HG03378 (cell line): ENCODE results near the gene KRT74.
"Not testable (repeated sequence)": the region's sequence is repeated elsewhere in the genome, so short reads cannot be mapped to it uniquely, and the experiment has no call there.

Experiments
- ATAC-seq: cut with Tn5 transposase; IDR thresholded peaks from one replicate; pipeline ENCODE4 v1.9.1; 2021; ENCODE audit warnings: mild to moderate bottlenecking, moderate library complexity; ENCODE audit not compliant: unreplicated experiment

KRT74 gene

DNA sequence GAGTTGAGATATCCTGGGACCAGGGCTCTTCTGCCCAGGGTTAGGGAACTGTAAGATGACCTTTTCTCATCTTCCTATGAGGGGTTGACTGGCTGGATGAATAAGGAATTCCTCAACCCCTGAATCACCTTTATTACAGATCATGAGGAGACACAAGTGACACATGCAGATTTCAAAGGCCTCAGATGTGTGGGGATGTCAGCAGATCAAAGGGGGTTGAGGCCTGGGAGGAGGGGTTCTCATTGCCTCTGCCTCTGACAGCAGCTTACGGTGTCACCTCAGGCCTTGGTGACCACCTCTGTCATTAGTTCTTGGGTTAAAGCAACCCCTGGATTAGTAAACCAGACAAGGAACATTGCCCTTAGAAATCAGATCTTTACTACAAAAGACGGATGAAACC, 29.7 kb upstream of the KRT74 start:
- ATAC-seq: no peak

DNA sequence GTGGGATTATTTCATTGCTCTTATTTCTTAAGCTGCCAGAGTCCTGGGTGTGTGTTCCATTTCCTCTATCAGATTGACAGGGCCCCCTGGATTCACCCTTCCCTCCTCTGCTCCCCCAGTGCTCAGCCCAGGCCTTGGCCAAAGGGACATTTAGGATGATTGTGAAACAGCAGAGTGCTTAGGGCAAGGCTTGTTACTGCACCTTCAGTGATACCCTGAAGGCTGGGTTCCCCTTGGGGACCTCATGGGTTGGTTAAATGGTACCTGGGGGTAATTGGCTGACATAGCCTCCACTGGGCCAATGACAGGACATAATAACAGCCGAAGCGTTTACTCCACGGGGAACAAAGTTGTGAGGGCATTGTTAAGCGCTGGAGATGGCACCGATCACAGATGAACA, 28.9 kb upstream of the KRT74 start:
- no peak for ATAC-seq

DNA sequence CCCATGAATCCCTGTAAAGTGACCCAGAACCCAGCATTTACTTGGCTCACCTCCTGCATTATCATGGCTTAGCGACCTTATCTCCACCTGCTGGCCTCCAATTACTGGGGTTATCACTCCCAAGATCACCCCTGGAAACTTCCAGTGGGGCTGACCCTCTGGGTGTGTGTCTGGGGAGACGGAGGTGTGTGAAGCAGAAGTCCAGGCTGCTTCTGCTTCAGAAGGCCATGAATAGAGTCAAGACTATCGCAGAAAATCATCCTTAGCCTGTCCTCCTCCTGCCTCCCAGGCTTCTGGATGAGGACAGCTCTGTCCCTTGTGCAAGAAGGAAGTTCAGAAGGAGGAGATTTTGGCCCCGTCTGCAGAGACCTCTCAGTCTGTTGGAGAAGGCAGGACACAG, 28.0 kb upstream of the KRT74 start:
- ATAC-seq: no peak

DNA sequence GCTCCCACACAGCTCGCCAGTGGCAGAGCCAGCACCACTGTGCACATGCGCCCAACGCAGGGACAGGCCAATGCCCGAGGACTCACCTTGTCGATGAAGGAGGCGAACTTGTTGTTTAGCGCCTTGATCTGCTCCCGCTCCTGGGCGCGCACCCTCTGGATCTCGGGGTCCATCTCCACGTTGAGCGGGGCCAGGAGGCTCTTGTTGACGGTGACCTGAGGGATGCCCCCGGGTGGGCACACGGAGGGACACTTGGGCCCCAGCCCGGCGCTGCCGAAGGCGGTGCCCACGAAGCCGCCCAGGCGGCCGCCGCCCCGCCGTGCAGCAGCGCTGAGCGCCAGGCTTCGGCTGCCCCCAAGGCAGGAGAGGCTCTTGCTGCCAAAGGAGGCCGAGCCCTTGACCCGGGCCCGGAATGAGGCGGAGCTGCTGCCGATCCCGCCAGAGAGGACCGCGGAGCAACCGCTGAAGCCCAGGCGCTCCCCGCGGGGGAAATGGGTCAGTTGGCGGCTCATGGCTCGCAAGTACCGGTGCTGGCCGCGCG, 27.4 kb upstream of the KRT74 start, which contains the start of gene KRT72:
Gene KRT72, minus strand, starts transcription at position 523 of the 541 bp plus-strand sequence. Its CDS starts 11 bp downstream, at position 512.
- ATAC-seq: no peak

DNA sequence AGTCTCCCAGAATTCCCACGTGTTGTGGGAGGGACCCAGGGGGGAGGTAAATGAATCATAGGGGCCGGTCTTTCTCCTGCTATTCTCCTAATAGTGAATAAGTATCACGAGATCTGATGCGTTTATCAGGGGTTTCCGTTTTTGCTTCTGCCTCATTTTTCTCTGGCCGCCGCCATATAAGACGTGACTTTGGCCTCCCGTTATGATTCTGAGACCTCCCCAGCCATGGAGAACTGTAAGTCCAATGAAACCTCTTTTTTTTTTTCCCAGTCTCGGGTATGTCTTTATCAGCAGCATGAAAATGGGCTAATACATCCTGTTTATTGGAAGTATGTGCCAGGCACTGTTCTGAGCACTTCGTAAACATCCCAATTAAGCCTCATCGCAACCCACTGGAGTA, 26.8 kb upstream of the KRT74 start:
- ATAC-seq: no peak

DNA sequence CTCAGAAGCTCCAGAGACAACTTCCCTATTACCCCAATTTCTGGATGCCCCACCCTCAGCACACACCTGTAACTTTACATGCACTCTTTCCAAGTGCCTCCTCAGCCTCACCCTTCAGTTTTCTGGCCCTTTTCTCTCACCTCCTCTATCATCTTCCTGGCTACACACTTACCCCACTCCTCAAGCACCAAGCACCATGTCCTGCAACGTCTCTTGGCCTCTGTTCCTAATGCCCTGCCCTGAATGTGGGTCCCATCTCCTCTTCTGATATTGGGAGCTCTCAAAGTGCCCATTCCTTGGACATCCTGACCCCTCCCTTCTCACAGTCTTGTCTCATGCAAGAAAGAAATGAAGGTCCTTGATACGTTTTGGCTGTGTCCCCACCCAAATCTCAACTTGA, 26.4 kb upstream of the KRT74 start:
- no peak for ATAC-seq

DNA sequence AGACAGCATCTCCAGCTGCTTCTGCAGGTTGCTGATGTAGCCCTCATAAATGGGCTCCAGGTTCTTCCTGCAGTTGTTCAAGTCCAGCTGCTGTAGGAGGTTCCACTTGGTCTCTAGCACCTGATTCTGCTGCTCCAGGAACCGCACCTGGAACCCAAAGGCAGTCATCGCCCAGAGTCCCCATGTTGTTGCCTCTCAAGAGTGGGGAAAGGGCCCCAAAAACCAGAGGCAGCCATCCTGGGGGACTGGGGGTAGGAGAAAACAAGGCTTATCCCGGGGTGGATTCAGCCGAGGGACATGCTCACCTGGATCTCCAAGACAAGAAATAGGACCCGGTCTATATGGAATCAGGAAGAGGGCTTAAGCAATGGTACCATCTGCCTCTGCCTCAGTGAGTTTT, 25.3 kb upstream of the KRT74 start:
- ATAC-seq: no peak

DNA sequence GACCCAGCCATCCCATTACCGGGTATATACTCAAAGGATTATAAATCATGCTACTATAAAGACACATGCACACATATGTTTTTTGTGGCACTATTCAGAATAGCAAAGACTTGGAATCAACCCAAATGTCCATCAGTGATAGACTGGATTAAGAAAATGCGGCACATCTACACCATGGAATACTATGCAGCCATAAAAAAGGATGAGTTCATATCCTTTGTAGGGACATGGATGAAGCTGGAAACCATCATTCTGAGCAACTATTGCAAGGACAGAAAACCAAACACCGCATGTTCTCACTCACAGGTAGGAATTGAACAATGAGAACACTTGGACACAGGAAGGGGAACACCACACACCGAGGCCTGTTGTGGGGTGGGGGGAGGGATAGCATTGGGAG, 20.6 kb upstream of the KRT74 start:
- not testable (repeated sequence) for ATAC-seq

DNA sequence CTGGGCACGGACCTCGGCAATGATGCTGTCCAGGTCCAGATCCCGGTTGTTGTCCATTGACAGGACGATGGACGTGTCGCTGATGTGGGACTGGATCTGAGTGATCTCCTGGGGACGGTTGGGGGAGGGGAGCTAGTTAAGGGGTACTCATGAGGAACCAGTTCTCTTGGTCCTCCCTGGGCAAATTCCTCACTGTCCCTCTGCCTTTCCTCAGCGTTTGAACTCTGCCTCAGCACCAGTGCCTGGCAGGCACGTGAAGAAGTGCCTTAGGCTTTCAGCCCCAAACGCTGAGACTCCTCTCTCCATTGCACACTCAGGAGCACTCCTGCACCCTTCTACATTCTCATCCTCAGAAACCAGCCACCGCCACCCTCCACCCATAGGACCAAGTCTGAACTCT, 17.9 kb upstream of the KRT74 start:
- no peak for ATAC-seq

DNA sequence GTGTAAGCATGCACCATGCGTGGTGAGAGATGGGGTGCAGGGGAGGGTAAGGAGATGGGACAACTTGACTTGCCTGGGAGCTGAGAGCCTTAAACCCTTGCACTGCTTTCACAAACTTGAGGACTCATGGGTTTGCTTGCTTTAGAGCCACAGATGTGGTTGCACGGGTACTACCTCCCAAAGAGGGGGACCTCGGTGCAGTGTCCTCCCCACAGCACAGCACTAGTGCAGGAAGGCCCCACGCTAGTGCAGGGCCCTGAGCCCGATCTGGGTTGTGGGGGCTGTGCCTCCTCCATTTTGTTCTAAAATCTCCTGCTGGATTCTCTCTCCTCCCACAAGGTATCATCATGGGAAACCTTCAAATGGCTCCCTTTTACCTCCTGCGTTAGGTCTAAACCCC, 16.4 kb upstream of the KRT74 start:
- no peak for ATAC-seq

DNA sequence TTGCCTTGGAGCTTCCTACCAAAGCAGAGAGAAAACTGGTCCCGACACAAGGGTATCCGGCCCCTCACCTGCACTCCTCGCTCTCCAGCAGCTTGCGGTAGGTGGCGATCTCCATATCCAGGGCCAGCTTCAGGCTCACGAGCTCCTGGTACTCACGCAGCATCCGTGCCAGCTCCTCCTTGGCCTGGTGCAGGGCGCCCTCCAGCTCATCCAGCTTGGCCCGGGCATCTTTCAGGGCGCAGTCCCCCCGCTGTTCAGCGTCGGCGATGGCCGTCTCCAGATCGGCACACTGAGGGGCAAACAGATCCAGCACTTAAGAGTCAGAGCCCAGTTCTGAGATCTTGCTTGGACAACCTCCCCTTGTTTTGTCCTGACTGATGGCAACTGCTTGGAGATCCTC, 13.9 kb upstream of the KRT74 start:
- ATAC-seq: no peak

DNA sequence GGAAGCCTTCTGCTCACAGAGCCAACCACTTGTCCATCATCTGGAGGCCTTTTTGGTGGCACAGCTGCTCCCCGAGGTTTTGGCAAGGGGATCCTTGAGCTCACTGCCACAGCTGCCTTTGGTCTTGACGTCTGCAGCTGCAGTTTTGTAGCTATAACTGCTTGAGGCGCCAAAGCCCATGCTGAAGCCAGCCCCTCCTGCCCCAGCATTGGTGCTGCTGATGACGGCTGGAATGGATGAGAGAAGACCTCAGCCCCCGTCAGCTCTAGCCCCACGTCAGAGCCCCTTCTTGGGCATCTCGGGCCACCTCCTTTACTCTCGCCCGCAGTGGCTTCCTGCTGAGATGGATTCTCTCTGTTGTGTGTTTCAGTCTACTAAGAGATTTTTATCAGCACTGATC, 12.3 kb upstream of the KRT74 start:
- no peak for ATAC-seq

DNA sequence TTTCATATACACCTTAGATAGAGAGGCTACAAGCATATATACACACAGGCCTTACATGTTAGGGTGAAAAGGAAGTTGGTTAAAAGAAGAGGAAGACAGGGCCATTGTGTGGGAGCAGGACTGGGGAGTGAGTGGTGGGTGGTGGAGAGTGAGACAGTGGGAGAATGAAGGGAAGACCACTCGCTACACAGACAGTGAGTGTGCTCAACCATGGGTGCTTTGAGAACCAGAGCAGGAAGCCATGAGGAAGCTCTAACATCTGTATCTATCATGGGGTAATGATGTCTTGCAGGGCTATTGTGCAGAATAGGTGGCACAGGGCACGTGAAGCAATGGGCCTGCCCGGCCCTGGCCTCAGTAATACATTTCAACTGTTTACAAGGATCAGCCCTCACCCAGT, 11.4 kb upstream of the KRT74 start:
- no peak for ATAC-seq

DNA sequence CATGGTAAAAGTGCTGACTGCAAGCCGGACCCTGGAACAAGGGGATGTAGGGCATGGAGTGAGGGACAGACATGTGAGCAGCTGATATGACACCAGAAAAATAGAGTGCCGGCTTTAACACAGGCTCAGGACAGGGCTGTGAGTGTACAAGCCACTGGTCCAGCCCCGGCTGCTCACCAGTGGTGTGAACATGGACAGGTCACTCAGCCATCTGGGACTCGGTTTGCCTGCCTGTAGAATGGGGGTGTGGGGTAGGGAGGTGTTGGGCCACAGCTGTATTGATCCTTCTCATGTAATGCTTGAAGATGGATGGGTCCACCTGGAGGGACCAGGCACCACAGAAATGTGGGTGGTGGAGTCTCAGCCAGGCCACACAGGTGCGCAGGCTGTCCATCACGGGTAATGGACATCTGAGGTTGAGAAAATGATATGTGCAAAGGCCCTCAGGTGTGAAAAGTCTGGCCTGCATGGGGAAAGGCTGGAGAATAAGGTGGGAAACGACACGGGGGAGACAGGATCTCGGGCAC, 10.6 kb upstream of the KRT74 start:
- ATAC-seq: no peak

DNA sequence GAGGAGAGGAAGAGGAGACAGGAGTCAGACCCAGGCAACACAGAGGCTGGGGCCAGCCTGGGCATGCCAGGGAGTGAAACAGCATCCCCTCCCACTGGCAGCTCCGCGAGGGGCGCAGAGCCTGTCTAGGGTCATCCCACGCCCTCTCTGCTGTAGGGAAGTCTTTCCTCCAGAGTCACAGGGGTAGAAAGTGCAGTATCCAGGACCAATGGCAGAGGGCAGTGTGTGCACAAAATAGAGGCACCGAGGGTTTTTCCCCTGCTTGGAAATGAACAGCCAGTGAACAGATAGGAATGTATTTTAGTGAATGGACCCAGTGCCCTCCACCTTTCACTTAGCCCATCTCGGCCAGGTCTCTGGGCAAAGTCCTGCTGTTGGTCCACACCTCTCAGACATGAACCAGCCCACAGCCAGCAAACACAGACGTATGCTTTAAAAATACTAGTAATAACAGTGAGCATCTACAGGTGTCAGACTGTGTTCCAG, 9.4 kb upstream of the KRT74 start:
- no peak for ATAC-seq

DNA sequence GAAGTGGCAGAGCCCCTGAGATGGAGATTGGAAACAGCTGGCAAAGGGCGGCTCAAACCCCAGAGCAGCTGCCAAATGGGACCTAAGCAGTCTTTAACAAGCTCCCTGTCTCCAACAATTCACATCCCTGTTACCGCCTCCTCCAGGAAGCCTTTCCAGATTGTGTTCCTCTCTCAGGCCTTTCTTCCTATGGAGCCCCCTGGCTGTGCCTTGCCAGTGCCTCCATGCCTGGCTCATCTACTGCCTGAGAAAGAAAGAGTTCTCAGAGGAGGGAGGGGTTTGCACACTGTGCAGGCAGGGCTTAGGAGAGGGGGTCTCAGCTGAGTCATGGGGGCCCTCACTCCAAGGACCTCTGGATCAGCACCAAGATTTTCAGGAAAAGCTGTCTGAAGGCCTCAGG, 8.8 kb upstream of the KRT74 start:
- ATAC-seq: no peak

DNA sequence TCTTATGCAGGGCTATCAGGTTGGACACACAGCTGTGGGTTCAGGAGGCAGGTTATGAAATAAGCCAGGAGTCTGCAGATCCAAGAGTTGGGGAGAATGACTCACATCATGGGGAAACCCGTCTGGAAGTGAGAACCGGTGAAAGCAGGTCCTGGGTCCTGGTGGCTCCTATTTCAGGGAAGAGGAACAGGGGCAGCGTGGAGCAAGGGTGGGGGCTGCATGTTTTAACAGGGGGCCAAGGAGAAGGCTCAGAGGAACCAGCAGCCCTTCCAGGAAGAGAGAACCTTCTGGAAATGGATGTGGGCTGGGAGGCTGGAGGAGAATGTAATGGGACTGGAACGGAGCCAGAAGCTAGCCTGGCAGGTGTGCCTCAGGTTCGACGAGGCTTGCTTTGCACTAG, 7.8 kb upstream of the KRT74 start:
- no peak for ATAC-seq

DNA sequence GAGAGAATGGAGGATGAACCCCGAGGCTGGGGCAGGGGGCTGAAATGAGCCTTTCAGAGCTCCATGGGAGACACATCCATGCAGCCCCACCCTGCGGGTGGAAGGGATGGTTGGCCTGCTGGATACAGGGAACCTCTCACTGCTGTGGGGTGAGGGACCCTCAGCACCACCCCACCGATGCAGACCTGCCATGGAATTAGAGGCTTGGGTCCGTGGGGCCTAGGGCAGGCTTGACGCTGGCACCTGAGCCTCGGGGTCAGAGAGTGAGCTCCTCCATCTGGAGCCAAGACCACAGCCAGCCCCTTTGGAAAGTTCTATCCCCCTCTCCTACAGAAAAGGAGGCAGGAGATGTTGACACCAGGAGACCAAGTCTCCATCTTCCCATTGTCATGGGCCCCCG, 7.4 kb upstream of the KRT74 start:
- no peak for ATAC-seq

DNA sequence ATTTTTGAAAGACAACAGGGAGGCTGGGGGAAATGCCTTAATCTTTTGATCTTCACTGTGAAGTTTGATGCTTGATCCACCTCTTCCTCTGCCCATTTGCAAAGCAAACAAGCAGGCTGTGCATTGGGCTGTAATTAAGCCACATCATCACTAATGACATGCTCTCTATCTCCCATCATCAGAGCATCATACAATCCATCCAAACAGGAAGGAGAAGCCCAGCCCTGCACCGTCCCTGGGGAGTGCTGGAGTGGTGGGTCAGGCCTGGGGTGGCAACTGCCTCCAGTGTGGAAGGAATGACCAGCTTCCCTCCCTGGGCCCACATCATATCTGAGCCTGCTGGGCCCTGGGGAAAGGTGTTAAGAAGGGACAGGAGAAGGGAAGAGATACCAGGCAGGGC, 6.9 kb upstream of the KRT74 start:
- no peak for ATAC-seq

DNA sequence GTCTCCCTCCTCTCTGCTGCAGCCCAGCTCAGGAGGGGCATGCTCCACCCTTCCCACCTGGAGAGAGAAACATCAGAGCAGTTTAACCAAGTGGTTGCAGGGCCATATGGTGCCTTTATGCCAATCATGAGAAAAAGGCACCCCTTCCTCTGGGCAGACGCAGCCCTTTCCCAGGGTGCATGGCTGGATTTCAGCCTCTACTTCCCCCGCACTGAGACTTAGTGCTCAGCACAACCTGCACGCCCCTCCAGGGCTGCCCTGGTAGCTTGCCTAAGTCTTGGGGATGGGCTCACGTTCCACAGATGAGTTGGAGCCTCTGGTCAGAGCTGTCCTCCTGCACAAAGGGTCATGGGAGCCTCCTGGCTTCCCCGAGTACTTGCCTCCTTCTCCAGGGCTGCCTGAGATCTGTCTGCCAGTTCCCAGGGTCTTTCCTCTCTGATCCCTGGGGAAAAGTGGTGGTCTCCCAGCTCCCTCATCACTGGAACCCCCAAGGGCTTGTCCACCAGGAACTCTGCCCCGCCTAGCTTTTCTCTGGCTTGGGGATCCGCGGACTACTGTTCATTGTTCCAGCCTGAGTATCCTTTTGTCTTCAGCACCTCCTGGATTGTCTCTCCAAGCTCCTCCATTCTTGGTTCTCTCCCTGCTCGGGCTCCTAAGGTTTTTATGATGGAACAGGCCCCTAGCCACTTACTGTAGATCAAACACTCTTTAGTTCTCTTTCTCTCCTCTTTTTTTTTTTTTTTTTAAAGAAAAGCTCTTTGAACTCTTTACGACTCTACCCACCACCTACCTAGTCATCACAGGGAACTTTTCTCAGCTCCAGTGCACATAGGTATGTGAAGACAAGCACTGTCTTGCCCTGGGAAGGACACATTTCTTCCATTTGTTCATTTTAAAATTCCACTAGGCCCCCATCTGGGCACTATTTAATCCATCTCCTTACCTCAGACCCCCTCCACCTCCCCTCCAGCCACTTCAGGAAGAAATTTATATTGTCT, 6.1 kb upstream of the KRT74 start:
- ATAC-seq: no peak

DNA sequence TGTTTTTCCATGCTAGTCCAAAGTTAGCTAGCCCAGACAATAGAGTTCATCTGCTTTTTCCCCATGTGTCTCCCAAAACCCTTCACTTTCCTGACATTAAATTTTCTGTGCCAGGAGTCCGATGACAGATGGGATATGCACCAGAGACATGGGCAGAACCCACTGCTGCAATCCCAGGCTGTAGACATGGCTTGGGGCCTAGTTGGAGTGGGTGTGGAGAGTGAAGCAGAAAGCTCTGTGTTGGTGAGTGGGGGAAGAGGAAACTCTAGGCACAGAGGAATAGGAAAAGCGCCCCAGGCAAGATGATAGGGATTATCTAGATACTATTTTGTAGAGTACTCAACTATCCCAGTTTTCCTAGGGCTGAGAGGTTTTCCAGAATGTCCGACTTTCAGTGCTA, 4.8 kb upstream of the KRT74 start:
- no peak for ATAC-seq

DNA sequence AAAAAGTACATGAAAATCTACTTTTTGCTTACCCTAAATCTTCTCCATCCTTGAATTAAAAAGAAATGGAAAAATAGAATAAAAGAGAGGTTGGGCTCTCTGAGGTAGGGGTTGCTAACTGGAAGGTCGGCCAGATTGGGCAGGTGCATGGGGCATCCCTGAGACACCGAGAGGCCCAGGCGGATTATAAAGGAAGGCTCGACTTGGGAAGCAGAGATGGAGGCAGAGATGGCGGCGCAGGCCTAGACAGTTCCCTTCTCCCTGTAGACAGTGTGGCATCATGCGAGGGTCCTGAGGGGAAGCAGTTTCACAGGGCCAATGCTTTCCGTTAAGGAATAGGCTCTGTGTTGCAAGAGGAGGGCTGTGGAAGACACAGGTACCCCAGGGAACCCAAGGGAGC, 3.7 kb upstream of the KRT74 start:
- no peak for ATAC-seq
